Skin epidermis (tissue), 12 donors: ENCODE data around the gene PCDH7.

Experiments used
- H3K27ac ChIP-seq, 21 experiments: fragments of 200-600 bp; sonication (generic) in 11 of 21; one replicate each; pipeline ENCODE4 v1.5.0; 2020; ENCODE audit warnings: mild to moderate bottlenecking in 3 of 21, inconsistent platforms in 2 of 21, moderate library complexity in 2 of 21
- H3K4me3 ChIP-seq, 7 experiments: fragments of 200-600 bp; sonication (generic) in 2 of 7; one replicate each; pipeline ENCODE4 v1.5.0; 2020; ENCODE audit warnings: inconsistent platforms in 2 of 7, mild to moderate bottlenecking in 2 of 7, moderate library complexity in 1 of 7

Gene PCDH7

GRCh38 chr4:30724247-30724646, 4.1 kb downstream of the PCDH7 start:
- no peak overlapping the region for H3K27ac ChIP-seq
- H3K4me3 ChIP-seq, result peak overlapping the region in 2 of 7 experiments; percentile 9 to 64

DNA sequence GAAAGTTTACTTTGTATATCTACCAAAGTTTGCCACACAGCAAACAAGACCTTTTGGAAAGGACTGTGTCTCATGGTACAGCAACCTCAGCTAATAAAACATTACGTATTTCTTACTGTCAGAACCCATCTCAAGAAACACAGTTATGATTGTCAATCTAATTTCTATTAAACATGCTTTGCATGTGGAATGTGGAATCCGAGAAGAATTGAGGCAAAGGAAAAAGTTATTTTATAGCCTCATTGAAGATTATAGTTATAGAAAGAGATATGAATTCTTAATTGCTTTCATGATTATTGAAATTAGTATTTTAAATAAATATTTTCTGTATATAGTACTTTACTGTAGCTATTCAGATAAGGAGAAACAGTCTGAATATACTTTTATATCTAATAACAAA, 5.4 kb downstream of the PCDH7 start:
- no peak overlapping the region for H3K27ac ChIP-seq
- H3K4me3 ChIP-seq, result peak overlapping the region in 1 of 7 experiments; percentile 8

- peak overlapping the region in 1 of 7 experiments; percentile 8 for H3K4me3 ChIP-seq
- no peak overlapping the region for H3K27ac ChIP-seq
These were observed 6.0 kb downstream of the PCDH7 start for GRCh38 chr4:30726090-30726675.

- Histone ChIP-seq H3K4me3 (no peak overlapping the region), H3K27ac (no peak overlapping the region)
These were observed 7.2 kb downstream of the PCDH7 start for GRCh38 chr4:30727409-30727808.

GRCh38 chr4:30728311-30728710, 8.1 kb downstream of the PCDH7 start:
- Histone ChIP-seq H3K4me3 (no peak overlapping the region), H3K27ac (no peak overlapping the region)

GRCh38 chr4:30743897-30744296, 23.7 kb downstream of the PCDH7 start:
- H3K4me3 ChIP-seq, result no peak overlapping the region
- H3K27ac ChIP-seq, result no peak overlapping the region

- no peak overlapping the region for H3K27ac ChIP-seq
- no peak overlapping the region for H3K4me3 ChIP-seq
These were observed 24.2 kb downstream of the PCDH7 start for GRCh38 chr4:30744386-30744785.

- Histone ChIP-seq H3K4me3 (no peak overlapping the region), H3K27ac (no peak overlapping the region)
These were observed 24.9 kb downstream of the PCDH7 start for GRCh38 chr4:30744957-30745640.

DNA sequence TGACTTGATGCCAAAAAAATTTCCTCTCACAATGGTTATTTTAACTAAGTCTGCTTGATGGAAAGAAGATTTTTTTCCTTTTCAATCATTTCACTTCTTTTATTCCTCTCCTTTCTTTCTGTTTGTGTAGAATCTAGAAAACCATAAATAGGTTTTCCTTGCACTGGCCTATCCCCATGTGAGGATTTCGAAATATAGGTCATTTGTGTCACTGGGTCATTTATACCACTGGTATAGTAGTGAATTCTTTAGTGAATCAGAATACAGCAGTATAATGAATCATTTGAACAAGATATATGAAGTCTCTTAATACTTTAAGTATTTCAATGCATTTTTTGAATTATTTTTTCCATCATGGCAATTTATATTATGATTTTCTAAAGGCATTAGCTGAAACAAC, 26.6 kb downstream of the PCDH7 start:
- no peak overlapping the region for H3K27ac ChIP-seq

DNA sequence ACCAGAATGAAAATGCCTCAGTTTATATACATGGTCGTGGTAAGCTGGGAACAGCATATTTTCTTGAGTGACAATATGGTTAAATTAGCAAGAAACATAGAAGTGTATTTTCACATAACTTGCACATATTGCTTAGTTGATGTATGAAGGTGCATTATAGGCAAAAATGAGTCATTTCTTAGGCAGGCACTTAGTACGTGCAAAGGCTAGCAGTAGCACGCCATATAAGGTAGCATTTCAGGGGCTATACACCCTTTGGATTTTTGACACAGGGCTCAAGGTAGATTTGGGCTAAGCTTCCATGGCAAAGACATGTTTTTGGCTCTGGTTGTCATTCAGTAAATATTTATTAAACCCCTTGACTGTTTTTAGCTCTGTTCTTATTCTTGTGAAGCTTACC, 33.1 kb downstream of the PCDH7 start:
- no peak overlapping the region for H3K4me3 ChIP-seq
- H3K27ac ChIP-seq, result no peak overlapping the region

More for the DNA sequence above, 26.6 kb downstream of the PCDH7 start:
- no peak overlapping the region for H3K4me3 ChIP-seq

- Histone ChIP-seq H3K27ac (no peak overlapping the region), H3K4me3 (no peak overlapping the region)
These were observed 33.9 kb downstream of the PCDH7 start for GRCh38 chr4:30754021-30754420.

DNA sequence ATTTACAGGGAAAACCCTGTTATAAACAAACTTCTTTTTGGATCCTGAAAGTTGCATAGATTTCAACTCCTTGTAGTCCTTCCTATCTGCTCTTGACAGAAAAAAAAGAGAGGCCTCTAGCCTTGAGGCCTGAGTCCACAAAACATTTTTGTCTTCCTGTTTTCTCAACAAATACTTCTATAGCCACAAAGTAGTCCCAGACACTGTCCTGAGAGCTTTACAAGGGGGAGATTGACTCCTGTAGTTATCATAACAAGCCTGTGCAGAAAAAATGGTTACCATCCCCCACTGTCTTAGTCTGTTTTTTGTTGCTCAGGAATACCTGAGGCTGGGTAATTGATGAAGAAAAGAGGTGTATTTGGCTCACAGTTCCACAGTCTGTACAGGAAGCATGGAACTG, 35.2 kb downstream of the PCDH7 start:
- Histone ChIP-seq H3K27ac (no peak overlapping the region), H3K4me3 (no peak overlapping the region)

DNA sequence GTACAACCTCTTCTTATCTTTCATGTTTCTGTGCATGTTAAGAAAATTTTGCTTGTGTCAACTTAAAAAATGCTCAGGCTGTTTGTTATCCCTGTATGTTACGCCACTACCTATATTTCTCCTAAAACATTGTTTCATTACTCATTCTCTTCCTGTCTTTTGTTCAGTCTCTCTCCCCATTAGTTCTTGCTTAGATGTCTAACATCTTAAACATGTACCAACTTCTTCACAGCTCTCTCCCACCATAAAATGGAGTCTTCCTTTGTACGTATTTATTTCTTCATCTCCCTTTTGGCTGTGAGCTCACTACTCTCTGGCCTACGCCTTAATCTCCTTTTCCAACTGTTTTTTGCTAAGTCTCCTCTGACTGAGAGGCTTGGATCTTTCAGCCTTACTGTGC, 36.4 kb downstream of the PCDH7 start:
- Histone ChIP-seq H3K27ac (peak overlapping the region in 9 of 21 experiments; percentile 16 to 70 (median 46)), H3K4me3 (no peak overlapping the region)

GRCh38 chr4:30757357-30757756, 37.2 kb downstream of the PCDH7 start:
- peak overlapping the region in 10 of 21 experiments; percentile 7 to 70 (median 42) for H3K27ac ChIP-seq
- H3K4me3 ChIP-seq, result no peak overlapping the region

DNA sequence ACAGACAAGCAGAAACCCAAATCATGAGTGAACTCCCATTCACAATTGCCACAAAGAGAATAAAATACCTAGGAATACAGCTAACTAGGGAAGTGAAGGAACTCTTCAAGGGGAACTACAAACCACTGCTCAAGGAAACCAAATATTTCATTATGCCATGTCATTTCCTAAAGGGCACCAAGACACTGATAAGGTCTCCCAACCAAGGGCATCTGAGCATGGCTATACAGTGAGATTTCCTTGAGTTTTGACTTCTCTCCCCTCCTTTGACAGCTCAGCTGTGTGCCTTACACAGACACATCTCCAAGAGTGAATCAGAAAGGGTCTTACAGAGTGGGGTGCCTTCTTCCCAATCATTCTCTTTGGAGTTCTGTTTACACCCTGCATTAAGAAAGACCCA, 40.4 kb downstream of the PCDH7 start:
- Histone ChIP-seq H3K4me3 (no peak overlapping the region), H3K27ac (no peak overlapping the region)

DNA sequence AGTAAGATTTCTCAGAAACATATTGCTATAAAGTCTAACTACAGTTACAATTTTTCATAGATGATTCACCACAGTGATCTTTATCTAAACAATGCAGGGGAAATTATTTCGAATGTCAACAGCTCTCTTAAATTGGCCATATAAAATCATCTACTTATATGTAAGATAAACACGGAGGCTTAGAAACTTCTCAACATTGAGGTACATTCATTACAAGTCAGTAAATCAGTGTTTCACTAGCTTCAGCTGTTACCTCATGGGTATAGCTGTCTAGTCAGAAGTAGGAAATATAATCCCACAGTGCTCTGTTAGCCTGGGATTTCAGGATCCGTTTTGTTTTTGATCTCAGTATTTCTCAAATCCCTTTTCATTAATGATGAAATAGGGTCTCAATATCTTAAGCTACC, 43.2 kb downstream of the PCDH7 start:
- no peak overlapping the region for H3K27ac ChIP-seq
- no peak overlapping the region for H3K4me3 ChIP-seq

DNA sequence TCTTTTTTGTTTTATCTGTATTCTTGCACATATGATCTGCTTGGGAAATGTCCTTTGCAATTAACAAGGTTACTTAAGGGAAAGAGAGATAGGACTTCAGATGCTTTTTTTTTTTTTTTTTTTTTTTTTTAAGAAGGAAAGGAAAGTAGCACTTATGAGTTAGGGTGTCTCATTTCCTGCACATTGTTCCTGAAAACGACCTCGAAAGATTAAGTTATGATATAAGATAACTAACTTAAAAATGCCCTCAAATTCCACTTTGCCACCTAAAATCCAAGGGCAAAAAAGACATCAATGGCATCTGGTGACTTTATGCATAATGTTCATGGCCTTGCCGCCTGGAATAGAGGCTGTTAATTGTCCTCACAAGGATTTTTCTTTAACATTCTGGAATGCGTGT, 44.9 kb downstream of the PCDH7 start:
- Histone ChIP-seq H3K4me3 (no peak overlapping the region), H3K27ac (no peak overlapping the region)

GRCh38 chr4:30767147-30767845, 47.1 kb downstream of the PCDH7 start:
- no peak overlapping the region for H3K27ac ChIP-seq

GRCh38 chr4:30768277-30768676, 48.1 kb downstream of the PCDH7 start:
- no peak overlapping the region for H3K4me3 ChIP-seq
- no peak overlapping the region for H3K27ac ChIP-seq

More at GRCh38 chr4:30767147-30767845, 47.1 kb downstream of the PCDH7 start:
- H3K4me3 ChIP-seq, result no peak overlapping the region

- H3K27ac ChIP-seq, result no peak overlapping the region
- no peak overlapping the region for H3K4me3 ChIP-seq
These were observed 48.9 kb downstream of the PCDH7 start for GRCh38 chr4:30769093-30769492.

GRCh38 chr4:30770049-30770549, 49.9 kb downstream of the PCDH7 start:
- Histone ChIP-seq H3K4me3 (no peak overlapping the region), H3K27ac (no peak overlapping the region)
